Vagina (tissue), 2 donors: ENCODE measurements around the gene RAB11FIP4.

ENCODE experiments used
- POLR2A ChIP-seq, 2 donors: fragments of 450-650 bp; IDR thresholded peaks; one replicate each; pipeline ENCODE4 v1.6.1; 2017; ENCODE audit warnings: antibody characterized with exemption in 2 of 2, mild to moderate bottlenecking in 2 of 2, moderate library complexity in 2 of 2
- TF ChIP-seq, protein P1 (sequence below), 3 experiments: fragments of 450-650 bp in 2 of 3; fragments of 200-600 bp in 1 of 3; sonication (generic) in 1 of 3; IDR thresholded peaks; one replicate each; pipeline ENCODE4 v1.5.1; 2017 to 2019; ENCODE audit warnings: antibody characterized with exemption in 3 of 3, mild to moderate bottlenecking in 2 of 3, moderate library complexity in 2 of 3

DNA sequence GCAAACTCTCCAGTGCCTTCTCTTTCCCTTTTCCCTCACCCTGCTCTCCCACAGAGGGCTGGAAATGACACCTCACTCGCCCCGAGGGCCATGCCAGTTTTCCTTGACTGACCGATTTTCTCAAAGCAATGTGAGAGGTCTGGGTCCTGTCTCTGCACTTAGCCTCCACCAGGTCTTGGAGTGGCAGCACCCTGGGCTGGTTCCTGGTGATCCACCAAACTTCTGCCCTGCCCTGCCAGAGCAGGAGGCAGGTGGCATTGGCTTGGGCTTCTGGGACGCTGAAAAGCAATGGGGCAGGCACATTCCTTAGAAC is 97.5 kb downstream of the RAB11FIP4 start:
- TF ChIP-seq, protein P1, sequence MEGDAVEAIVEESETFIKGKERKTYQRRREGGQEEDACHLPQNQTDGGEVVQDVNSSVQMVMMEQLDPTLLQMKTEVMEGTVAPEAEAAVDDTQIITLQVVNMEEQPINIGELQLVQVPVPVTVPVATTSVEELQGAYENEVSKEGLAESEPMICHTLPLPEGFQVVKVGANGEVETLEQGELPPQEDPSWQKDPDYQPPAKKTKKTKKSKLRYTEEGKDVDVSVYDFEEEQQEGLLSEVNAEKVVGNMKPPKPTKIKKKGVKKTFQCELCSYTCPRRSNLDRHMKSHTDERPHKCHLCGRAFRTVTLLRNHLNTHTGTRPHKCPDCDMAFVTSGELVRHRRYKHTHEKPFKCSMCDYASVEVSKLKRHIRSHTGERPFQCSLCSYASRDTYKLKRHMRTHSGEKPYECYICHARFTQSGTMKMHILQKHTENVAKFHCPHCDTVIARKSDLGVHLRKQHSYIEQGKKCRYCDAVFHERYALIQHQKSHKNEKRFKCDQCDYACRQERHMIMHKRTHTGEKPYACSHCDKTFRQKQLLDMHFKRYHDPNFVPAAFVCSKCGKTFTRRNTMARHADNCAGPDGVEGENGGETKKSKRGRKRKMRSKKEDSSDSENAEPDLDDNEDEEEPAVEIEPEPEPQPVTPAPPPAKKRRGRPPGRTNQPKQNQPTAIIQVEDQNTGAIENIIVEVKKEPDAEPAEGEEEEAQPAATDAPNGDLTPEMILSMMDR (IDR thresholded peaks at IDR 0.05), result no peak
- no peak for TF ChIP-seq POLR2A (IDR thresholded peaks at IDR 0.05)
